ENCODE data around the gene COG6.

Gene COG6

GRCh38 chr13:39655569-39656324, at the start of gene COG6:
Gene COG6, plus strand, starts transcription at chr13:39655662. Its CDS starts 65 bp downstream, at chr13:39655727.
- peak; percentile 89 for DNase-seq

GRCh38 chr13:39605677-39606320, 49.7 kb upstream of the COG6 start:
- no peak for DNase-seq

- DNase-seq: no peak
These were observed 47.6 kb upstream of the COG6 start for GRCh38 chr13:39607876-39608275.

GRCh38 chr13:39612023-39612637, 43.3 kb upstream of the COG6 start:
- peak; percentile 85 for DNase-seq

- peak; percentile 79 for DNase-seq
These were observed 39.3 kb upstream of the COG6 start for GRCh38 chr13:39616087-39616694.

- no peak for DNase-seq
These were observed 36.9 kb upstream of the COG6 start for GRCh38 chr13:39618561-39618960.

GRCh38 chr13:39623466-39623865, 32.0 kb upstream of the COG6 start:
- DNase-seq: no peak

GRCh38 chr13:39631307-39631706, 24.2 kb upstream of the COG6 start:
- DNase-seq: no peak

- DNase-seq: no peak
These were observed 22.5 kb upstream of the COG6 start for GRCh38 chr13:39632994-39633393.

- DNase-seq: no peak
These were observed 19.9 kb upstream of the COG6 start for GRCh38 chr13:39635564-39635963.

GRCh38 chr13:39637890-39638289, 17.6 kb upstream of the COG6 start:
- no peak for DNase-seq

- DNase-seq: no peak
These were observed 13.8 kb upstream of the COG6 start for GRCh38 chr13:39641645-39642044.

- DNase-seq: no peak
These were observed 9.3 kb upstream of the COG6 start for GRCh38 chr13:39646122-39646521.

GRCh38 chr13:39655041-39655568, 357 bp upstream of the COG6 start:
- no peak for DNase-seq

- no peak for DNase-seq
These were observed 839 bp downstream of the COG6 start for GRCh38 chr13:39656325-39656677.

GRCh38 chr13:39663508-39663907, 8.0 kb downstream of the COG6 start:
- DNase-seq: no peak

GRCh38 chr13:39663958-39664357, 8.5 kb downstream of the COG6 start:
- DNase-seq: no peak

GRCh38 chr13:39665763-39666162, 10.3 kb downstream of the COG6 start:
- no peak for DNase-seq

GRCh38 chr13:39670445-39670844, 15.0 kb downstream of the COG6 start:
- DNase-seq: no peak

GRCh38 chr13:39672378-39673132, 17.1 kb downstream of the COG6 start:
- DNase-seq: no peak

- no peak for DNase-seq
These were observed 20.4 kb downstream of the COG6 start for GRCh38 chr13:39675904-39676303.

GRCh38 chr13:39676315-39676876, 20.9 kb downstream of the COG6 start:
- peak; percentile 44 for DNase-seq

Measured in NCI-H748 treated with DMSO at 0.1 percent for 48 hours (cell line).